GM23248 (cell line): ENCODE results near the gene PPP1R3G. TPM values are rescaled to one million over a fixed set of nuclear protein-coding genes. Genes with fewer than 3 reads are reported as not detected.

Experiments
- DNase-seq: peaks from one replicate; pipeline ENCODE4 v3.0.0-alpha.2; 2015
- H2AFZ ChIP-seq: fragments of 200-600 bp; sonication (generic); 2 replicates; pipeline ENCODE4 v1.6.1; 2016; ENCODE audit warnings: antibody characterized with exemption
- H3F3A ChIP-seq: fragments of 200-600 bp; sonication (generic); 2 replicates; pipeline ENCODE4 v1.6.1; 2016; ENCODE audit warnings: mild to moderate bottlenecking, antibody characterized with exemption, mixed run types; ENCODE audit not compliant: insufficient read depth
- H3K27ac ChIP-seq: fragments of 200-600 bp; sonication (generic); 2 replicates; pipeline ENCODE4 v1.5.1; 2016; ENCODE audit warnings: mild to moderate bottlenecking
- H3K27me3 ChIP-seq: fragments of 200-600 bp; sonication (generic); replicated peaks from 2 replicates; pipeline ENCODE4 v1.6.1; 2016; ENCODE audit warnings: mild to moderate bottlenecking; ENCODE audit not compliant: insufficient read depth
- H3K36me3 ChIP-seq: fragments of 200-600 bp; sonication (generic); 2 replicates; pipeline ENCODE4 v1.6.1; 2016; ENCODE audit warnings: low read depth, mild to moderate bottlenecking
- H3K4me1 ChIP-seq: fragments of 200-600 bp; sonication (generic); 2 replicates; pipeline ENCODE4 v1.6.1; 2016; ENCODE audit warnings: mild to moderate bottlenecking; ENCODE audit not compliant: insufficient read depth
- H3K4me2 ChIP-seq: fragments of 200-600 bp; sonication (generic); one replicate; pipeline ENCODE4 v1.6.1; 2016; ENCODE audit warnings: mild to moderate bottlenecking; ENCODE audit not compliant: unreplicated experiment
- H3K4me3 ChIP-seq: fragments of 200-600 bp; sonication (generic); 2 replicates; pipeline ENCODE4 v1.5.1; 2016; ENCODE audit warnings: mild to moderate bottlenecking
- H3K79me2 ChIP-seq: fragments of 200-600 bp; sonication (generic); 2 replicates; pipeline ENCODE4 v1.6.1; 2016; ENCODE audit warnings: mild to moderate bottlenecking; ENCODE audit not compliant: insufficient read depth
- H3K9ac ChIP-seq: fragments of 200-600 bp; sonication (generic); 2 replicates; pipeline ENCODE4 v1.6.1; 2016; ENCODE audit warnings: mild to moderate bottlenecking
- H3K9me2 ChIP-seq: fragments of 200-600 bp; sonication (generic); 2 replicates; pipeline ENCODE4 v1.6.1; 2016; ENCODE audit warnings: mixed run types, mild to moderate bottlenecking, moderate library complexity; ENCODE audit not compliant: insufficient read depth
- H3K9me3 ChIP-seq: fragments of 200-600 bp; sonication (generic); one replicate; pipeline ENCODE4 v1.6.1; 2017; ENCODE audit warnings: low read depth
- H4K20me1 ChIP-seq: fragments of 200-600 bp; sonication (generic); 2 replicates; pipeline ENCODE4 v1.6.0; 2016; ENCODE audit not compliant: insufficient read depth
- EZH2 ChIP-seq: fragments of 200-600 bp; sonication (generic); IDR thresholded peaks from 2 replicates; pipeline ENCODE4 v1.6.1; 2018; ENCODE audit warnings: antibody characterized with exemption, mild to moderate bottlenecking; ENCODE audit not compliant: insufficient read depth, poor library complexity, severe bottlenecking
- EZH2phosphoT487 ChIP-seq: fragments of 200-600 bp; sonication (generic); IDR thresholded peaks from 2 replicates; pipeline ENCODE4 v1.6.1; 2018; ENCODE audit warnings: antibody characterized with exemption, moderate library complexity, mild to moderate bottlenecking, low read depth; ENCODE audit not compliant: insufficient read depth
- WGBS, 2 experiments: methylation state at CpG; one replicate each; pipeline ENCODE4 v1.1.6; 2015 to 2017; ENCODE audit warnings: low lambda C conversion rate in 2 of 2, low coverage in 1 of 2; ENCODE audit errors: missing lambda C conversion rate in 2 of 2; 5-methylcytosine and 5-hydroxymethylcytosine counted together
- in situ Hi-C: fragments of 300-500 bp; cut with MboI; formaldehyde crosslinking; loops from 2 replicates; pipeline ENCODE4 v1.15.0; 2020
- polyA plus RNA-seq: library from polyadenylated mRNA; unstranded; fragments of >200 nt; fragmentation: Nextera tagmentation; extraction: Ambion mirVana; gene quantifications from 2 replicates; pipeline ENCODE4 v1.2.1, GENCODE V29; 2016
- total RNA-seq: library from RNA; depleted of rRNA; stranded (reverse); fragments of >200 nt; shearing (Covaris generic); gene quantifications from 2 replicates; pipeline ENCODE4 v1.2.3, GENCODE V29; 2014

The PPP1R3G gene
- total and polyA plus RNA-seq, 2 experiments from 2014 or later, result 0.84 to 2.6 TPM

GRCh38 chr6:5071216-5071615 is 13.9 kb upstream of the PPP1R3G start:
- H3K27me3 ChIP-seq, result no peaks in the 10 kb centered on the region
- H2AFZ ChIP-seq, result no peak overlapping the region
- no peak overlapping the region for H3K4me3 ChIP-seq
- no peak for DNase-seq
- H3K9me2 ChIP-seq, result no peaks in the 10 kb centered on the region
- TF ChIP-seq EZH2phosphoT487 (no peak), EZH2 (no peak)
- no peaks in the 10 kb centered on the region for H3F3A ChIP-seq
- H4K20me1 ChIP-seq, result no peaks in the 10 kb centered on the region
- in situ Hi-C loops, result no loop called here
- no peaks in the 10 kb centered on the region for H3K9me3 ChIP-seq
- H3K36me3 ChIP-seq, result no peaks in the 10 kb centered on the region
- H3K79me2 ChIP-seq, result no peaks in the 10 kb centered on the region
- no peak overlapping the region for H3K27ac ChIP-seq
- H3K4me2 ChIP-seq, result no peak overlapping the region
- 92 to 93% methylated on average over 2 of the region's 2 CpGs for WGBS, 2 experiments
- H3K4me1 ChIP-seq, result no peaks in the 10 kb centered on the region
- no peak overlapping the region for H3K9ac ChIP-seq

GRCh38 chr6:5072440-5072839 is 12.7 kb upstream of the PPP1R3G start:
- Histone ChIP-seq H2AFZ (no peak overlapping the region), H3K27me3 (no peaks in the 10 kb centered on the region), H3K9ac (no peak overlapping the region), H3K79me2 (no peaks in the 10 kb centered on the region), H4K20me1 (no peaks in the 10 kb centered on the region), H3K4me3 (no peak overlapping the region), H3K4me1 (no peaks in the 10 kb centered on the region), H3F3A (no peaks in the 10 kb centered on the region), H3K36me3 (no peaks in the 10 kb centered on the region), H3K9me2 (no peaks in the 10 kb centered on the region), H3K9me3 (no peaks in the 10 kb centered on the region), H3K4me2 (no peak overlapping the region), H3K27ac (no peak overlapping the region)
- TF ChIP-seq EZH2phosphoT487 (no peak), EZH2 (no peak)
- in situ Hi-C loops, result no loop called here
- no peak for DNase-seq
- WGBS, 2 experiments, result 87 to 92% methylated on average over 7 of the region's 7 CpGs

- no peak overlapping the region for H3K9ac ChIP-seq
- DNase-seq, result no peak
- no peak overlapping the region for H3K4me2 ChIP-seq
- TF ChIP-seq EZH2, result no peak
- TF ChIP-seq EZH2phosphoT487, result no peak
- no peak overlapping the region for H3K4me3 ChIP-seq
- 35 to 41% methylated on average over 3 of the region's 3 CpGs for WGBS, 2 experiments
- in situ Hi-C loops, result no loop called here
- no peaks in the 10 kb centered on the region for H3K79me2 ChIP-seq
- H3F3A ChIP-seq, result no peaks in the 10 kb centered on the region
- H3K27ac ChIP-seq, result no peak overlapping the region
- H4K20me1 ChIP-seq, result no peaks in the 10 kb centered on the region
- no peaks in the 10 kb centered on the region for H3K9me2 ChIP-seq
- H3K4me1 ChIP-seq, result no peaks in the 10 kb centered on the region
- H3K9me3 ChIP-seq, result no peaks in the 10 kb centered on the region
- H3K27me3 ChIP-seq, result no peaks in the 10 kb centered on the region
- no peak overlapping the region for H2AFZ ChIP-seq
- H3K36me3 ChIP-seq, result no peaks in the 10 kb centered on the region
Measured at GRCh38 chr6:5073992-5074391, 11.1 kb upstream of the PPP1R3G start.

- Histone ChIP-seq H3K27me3 (no peaks in the 10 kb centered on the region), H3K9me2 (no peaks in the 10 kb centered on the region), H3K27ac (no peak overlapping the region), H3K9ac (no peak overlapping the region), H4K20me1 (no peaks in the 10 kb centered on the region), H3K36me3 (no peaks in the 10 kb centered on the region), H3K4me2 (no peak overlapping the region), H2AFZ (no peak overlapping the region), H3K79me2 (no peaks in the 10 kb centered on the region), H3K4me1 (peaks cover 7% of the 10 kb centered on the region), H3F3A (peaks cover under 1% of the 10 kb centered on the region; the same call in 1 of the 2 replicates), H3K4me3 (no peak overlapping the region), H3K9me3 (no peaks in the 10 kb centered on the region)
- in situ Hi-C loops, result no loop called here
- DNase-seq, result no peak
- TF ChIP-seq EZH2phosphoT487, result no peak
- no peak for TF ChIP-seq EZH2
- 89 to 95% methylated on average over 11 of the region's 11 CpGs for WGBS, 2 experiments
Measured at GRCh38 chr6:5076931-5077330, 8.2 kb upstream of the PPP1R3G start.

GRCh38 chr6:5078121-5078669 is 6.9 kb upstream of the PPP1R3G start:
- peaks cover 9% of the 10 kb centered on the region for H3F3A ChIP-seq
- no peaks in the 10 kb centered on the region for H4K20me1 ChIP-seq
- no peak overlapping the region for H3K9ac ChIP-seq
- no peaks in the 10 kb centered on the region for H3K9me2 ChIP-seq
- no peak overlapping the region for H3K27ac ChIP-seq
- TF ChIP-seq EZH2phosphoT487, result no peak
- TF ChIP-seq EZH2, result no peak
- H3K4me3 ChIP-seq, result no peak overlapping the region
- no peaks in the 10 kb centered on the region for H3K79me2 ChIP-seq
- no peaks in the 10 kb centered on the region for H3K27me3 ChIP-seq
- in situ Hi-C loops, result no loop called here
- no peaks in the 10 kb centered on the region for H3K36me3 ChIP-seq
- peaks cover 18% of the 10 kb centered on the region for H3K4me1 ChIP-seq
- no peak overlapping the region for H2AFZ ChIP-seq
- H3K9me3 ChIP-seq, result no peaks in the 10 kb centered on the region
- no peak overlapping the region for H3K4me2 ChIP-seq
- WGBS, 2 experiments, result 65 to 69% methylated on average over 5 of the region's 5 CpGs
- peak; percentile 23 for DNase-seq
